Cerebellar cortex (tissue), 1 donor: Measurements from ENCODE around the gene TUBB.

Experiments
- DNase-seq: peaks from one replicate; pipeline ENCODE4 v3.0.0-alpha.2; 2015; ENCODE audit warnings: low spot score

The TUBB gene

DNA sequence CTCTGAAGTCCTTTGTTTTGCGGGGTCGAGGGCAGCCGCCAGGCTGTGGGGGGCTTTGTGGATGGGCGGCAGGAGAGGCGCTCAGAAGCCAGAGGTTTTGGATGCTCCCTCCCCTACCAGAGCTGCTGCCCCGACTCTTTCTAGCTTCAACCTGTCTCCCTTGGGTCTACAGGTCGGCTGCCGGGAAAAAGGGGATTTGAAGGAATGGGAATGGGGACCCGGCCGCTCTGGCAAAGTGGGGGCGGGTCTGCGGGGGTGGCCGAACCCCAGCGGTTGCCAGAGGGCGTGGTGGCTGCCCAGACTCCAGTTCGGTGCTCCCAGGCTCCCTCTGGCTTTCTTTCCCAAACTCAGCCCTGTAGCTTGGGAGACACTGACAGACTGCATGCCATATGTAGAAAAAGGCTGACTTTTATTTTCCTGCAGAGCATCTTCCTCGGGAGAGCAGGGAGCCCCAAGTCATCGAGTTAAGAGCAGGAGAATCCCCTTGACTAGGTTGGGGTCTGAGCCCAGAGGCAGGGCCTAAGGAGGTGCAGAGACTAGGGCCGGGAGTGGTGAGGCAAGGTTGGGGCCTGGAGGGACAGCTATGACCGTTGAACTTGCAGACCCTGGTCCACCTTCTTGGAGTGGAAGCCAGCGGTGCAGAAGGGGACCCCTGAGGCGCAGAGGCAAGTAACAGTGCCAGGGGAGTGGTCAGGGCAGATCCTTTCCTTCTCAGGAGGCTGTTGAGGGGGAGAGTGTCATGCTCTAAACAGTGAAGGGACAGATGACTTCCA lies 32.3 kb upstream of the TUBB start:
- DNase-seq: peak; percentile 42

DNA sequence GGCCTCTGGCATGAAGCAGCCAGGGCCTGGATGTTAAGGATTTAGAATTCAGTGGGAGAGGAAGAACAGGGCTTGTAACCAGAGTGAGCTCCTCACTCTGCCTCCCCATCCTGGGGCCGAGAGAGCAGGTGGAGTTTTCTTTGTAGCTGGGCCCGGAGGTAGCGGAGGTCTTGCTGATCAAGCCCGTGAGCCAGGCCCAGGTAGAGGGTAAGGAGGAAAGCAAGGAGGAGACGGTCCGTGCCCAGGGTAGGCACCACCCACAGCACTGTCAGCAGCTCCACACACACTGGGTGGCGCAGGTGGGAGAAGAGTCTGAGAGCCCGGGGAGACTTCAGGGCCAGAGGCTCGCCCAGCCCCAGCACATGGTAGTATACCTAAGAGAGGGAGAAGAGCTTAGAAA lies 31.6 kb upstream of the TUBB start:
- DNase-seq: no peak

GRCh38 chr6:30689022-30689865 lies 30.9 kb upstream of the TUBB start:
- DNase-seq: no peak

- DNase-seq: no peak
Observed at GRCh38 chr6:30689985-30690384, 30.2 kb upstream of the TUBB start.

DNA sequence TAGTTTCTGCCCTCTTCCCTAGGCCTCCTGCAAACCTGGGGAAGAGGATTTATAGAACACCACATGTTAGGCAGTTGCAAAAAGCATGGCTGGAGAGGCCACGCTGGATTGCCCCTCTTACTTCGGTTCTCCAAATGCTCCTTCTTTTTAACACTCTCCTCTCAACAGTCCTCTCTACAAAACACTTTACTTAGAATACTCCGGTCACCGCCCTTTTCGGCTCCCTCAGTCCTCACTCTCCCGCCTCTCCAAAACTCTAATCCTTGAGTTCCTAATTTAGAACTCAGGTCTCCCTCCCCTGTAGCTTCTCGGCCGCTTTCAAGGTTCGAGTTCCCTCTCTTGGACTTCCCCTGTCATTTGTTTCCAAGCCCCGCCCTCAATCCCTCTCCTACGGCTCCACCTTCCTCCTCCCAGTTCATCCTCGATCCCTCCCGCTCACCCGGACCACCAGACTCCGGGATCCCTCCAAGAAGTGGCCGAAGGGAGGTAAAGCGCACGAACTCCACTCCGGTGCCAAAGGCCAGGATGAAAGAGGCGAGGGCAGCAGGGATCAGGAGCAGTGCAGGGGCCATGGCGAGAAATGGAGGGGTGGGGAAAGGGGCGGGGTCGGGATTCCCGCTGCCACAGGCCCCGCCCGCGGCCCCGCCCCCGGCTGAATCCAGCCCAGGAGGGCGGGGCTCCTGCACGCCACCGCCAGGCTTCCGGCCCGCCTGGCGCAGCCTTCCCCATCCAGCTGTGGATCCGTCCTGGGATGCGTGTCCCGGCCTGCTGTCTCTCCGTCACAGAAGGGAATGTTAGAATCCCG lies 29.5 kb upstream of the TUBB start, which contains the start of gene NRM:
NRM (minus strand) TSS at position 582 of the 805 bp plus-strand sequence; CDS start at position 572, 10 bp downstream.
- DNase-seq: peak; percentile 91

- peak; percentile 45 for DNase-seq
Observed at GRCh38 chr6:30691208-30691847, 28.8 kb upstream of the TUBB start.

- no peak for DNase-seq
Observed at GRCh38 chr6:30696432-30696831, 23.7 kb upstream of the TUBB start.

DNA sequence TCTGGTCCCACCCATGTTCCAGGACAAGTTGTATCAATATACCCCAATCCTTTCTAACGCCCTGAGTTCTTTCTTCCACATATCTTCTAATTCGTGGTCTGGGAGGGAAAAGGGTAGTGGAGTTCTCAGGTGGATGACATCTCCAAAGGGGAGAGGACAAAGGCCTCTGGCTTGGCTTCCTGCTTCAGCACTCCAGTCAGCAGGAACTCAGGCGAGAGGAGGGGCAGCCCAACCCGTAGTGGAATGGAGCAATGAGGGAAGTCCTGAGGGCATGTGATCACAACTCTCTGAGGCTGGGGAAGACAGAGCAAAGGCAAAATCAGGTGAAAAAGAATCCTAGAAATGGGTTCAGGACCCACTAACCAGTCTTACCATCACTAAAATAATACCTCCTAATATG lies 19.8 kb upstream of the TUBB start:
- no peak for DNase-seq

DNA sequence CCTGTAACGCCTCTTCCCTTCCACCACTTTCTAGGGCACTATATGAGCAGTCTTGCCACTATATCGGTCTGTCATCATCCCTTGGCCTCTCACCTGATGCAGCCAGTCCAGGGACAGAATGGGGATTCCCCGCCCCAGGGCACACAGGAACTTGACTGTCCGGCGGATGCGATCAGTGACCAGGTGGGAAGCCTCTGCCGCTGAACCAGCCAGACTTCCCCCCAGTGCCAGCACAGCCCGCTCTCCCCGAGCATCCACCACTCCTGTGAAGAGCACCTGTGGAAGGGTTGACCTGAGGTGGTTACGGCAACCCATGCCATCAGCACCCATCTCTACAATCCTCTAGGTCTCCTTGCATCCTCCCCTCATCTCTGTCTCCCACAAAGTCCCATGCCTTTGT lies 17.1 kb upstream of the TUBB start:
- no peak for DNase-seq

DNA sequence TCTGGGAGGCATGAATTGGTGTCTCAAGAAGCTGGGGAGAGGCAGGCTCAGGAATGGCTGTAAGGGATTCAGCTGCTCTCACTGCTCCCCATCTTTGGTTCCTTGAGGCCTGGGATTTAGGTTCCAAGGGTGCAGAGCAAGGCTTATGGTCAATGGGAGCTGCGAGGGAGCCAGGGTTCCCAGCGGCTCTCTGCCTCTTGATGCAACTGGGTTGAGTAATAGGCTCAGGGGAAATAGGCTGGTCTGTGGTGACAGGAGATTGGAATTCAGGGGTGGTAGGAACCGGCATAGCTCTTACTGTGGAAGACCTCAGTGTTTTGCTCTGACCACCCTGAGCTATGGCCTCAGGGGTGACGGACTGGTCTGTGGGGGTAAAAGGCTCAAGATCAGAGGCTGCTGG lies 16.3 kb upstream of the TUBB start:
- DNase-seq: no peak

DNA sequence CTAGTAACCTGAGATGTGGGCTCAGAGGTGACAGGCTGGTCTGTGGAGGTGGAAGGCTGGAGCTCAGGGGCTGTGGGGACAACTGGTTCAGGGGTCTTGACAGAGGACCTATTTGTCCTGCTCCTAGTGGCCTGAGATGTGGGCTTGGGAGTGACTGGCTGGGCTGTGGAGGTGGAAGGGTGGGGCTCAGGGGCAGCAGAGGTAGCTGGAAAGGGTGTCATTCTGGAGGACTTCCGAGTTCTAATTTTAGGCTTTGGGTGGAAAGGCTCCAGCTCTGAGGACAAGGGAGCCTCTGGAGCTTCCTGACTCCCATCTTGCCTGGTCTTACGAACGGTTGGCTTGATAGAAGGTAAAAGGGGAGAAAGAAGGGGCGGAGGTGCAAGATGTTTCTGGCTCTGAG lies 14.5 kb upstream of the TUBB start:
- DNase-seq: no peak

GRCh38 chr6:30707281-30707850 lies 12.8 kb upstream of the TUBB start:
- no peak for DNase-seq

GRCh38 chr6:30709101-30709868 lies 10.9 kb upstream of the TUBB start:
- no peak for DNase-seq

- DNase-seq: no peak
Observed at GRCh38 chr6:30711758-30712380, 8.3 kb upstream of the TUBB start.

DNA sequence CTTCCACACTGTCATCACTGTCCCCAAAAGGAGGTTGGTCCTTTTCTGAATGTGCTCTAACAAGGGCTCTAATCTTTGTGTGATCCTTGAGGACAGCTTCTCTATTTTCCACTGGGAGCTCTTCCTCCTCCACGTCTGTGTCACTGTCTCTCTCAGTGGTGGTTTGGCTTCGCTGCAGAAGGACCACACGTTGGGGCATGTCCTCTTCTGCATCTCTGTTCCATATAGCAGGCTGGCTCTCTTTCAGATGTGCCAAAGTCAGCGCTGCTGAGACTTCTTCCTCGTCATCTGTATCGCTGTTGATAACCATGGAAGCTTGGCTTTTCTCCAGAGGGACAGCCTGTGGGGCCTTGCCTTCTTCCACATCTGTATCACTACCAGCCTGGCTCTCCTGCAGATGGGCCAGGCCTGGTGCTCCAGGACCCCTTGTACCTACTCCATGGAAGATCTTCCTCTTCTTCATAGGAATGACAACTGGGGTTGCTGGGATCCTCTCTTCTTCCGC lies 7.7 kb upstream of the TUBB start:
- no peak for DNase-seq

- DNase-seq: no peak
Observed at GRCh38 chr6:30714263-30714662, 5.9 kb upstream of the TUBB start.

- DNase-seq: no peak
Observed at GRCh38 chr6:30716879-30717128, 3.3 kb upstream of the TUBB start.

DNA sequence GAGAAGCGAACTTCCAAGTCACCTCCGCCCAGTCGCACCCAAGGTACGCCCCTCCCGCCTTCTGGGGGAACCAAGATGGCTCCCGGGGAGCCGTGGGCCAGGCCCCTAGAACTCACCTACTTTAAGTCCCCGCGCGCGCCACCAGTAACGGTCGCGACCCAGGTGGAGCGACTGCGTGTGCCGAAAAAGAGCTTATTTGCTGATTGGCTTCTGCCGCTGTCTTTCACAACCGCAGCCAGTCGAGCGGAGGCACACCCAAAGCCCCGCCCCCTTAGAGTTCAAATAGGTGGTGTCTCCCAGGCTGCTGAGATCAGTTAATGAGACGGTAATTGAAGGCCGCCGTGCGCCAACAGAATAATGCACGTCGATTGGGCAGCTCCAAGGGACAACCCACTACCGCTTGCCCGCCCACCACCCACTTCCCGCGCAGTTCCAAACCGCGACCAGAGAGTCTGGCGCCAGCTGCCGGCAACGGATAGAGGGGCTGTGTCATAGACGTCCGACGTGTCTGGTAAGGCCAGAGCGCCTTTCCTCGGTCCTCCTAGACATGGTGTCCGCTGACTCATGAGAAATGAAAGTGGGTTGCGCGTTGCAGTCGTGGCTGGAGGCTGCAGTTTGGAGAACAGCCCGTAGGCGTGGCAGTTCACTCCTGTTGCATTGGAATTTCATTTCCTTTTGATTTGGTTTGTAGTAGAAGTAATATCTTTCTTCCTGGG lies 2.9 kb upstream of the TUBB start, which contains the start of gene MDC1:
MDC1 (minus strand) TSS at position 153 of the 716 bp plus-strand sequence. CDS start 2,106 bp downstream, outside the sequence.
- DNase-seq: peak; percentile 100
